PC-9 (cell line): ENCODE results near the gene CFAP53.

Experiments
- EZH2 ChIP-seq: fragments of 200-600 bp; sonication (generic); IDR thresholded peaks from 2 replicates; pipeline ENCODE4 v1.8.0; 2017; ENCODE audit warnings: antibody characterized with exemption, low read depth
- TF ChIP-seq, protein P1 (sequence below): fragments of 200-600 bp; sonication (generic); conservative IDR thresholded peaks from 2 replicates; pipeline ENCODE4 v1.6.1; 2017; ENCODE audit warnings: mixed run types, antibody characterized with exemption, mild to moderate bottlenecking, moderate library complexity

GRCh38 chr18:50195689-50196088 lies 70.6 kb downstream of the CFAP53 start:
- TF ChIP-seq, protein P1, sequence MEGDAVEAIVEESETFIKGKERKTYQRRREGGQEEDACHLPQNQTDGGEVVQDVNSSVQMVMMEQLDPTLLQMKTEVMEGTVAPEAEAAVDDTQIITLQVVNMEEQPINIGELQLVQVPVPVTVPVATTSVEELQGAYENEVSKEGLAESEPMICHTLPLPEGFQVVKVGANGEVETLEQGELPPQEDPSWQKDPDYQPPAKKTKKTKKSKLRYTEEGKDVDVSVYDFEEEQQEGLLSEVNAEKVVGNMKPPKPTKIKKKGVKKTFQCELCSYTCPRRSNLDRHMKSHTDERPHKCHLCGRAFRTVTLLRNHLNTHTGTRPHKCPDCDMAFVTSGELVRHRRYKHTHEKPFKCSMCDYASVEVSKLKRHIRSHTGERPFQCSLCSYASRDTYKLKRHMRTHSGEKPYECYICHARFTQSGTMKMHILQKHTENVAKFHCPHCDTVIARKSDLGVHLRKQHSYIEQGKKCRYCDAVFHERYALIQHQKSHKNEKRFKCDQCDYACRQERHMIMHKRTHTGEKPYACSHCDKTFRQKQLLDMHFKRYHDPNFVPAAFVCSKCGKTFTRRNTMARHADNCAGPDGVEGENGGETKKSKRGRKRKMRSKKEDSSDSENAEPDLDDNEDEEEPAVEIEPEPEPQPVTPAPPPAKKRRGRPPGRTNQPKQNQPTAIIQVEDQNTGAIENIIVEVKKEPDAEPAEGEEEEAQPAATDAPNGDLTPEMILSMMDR, result no peak
- no peak for TF ChIP-seq EZH2
